DND-41 (cell line): Measurements from ENCODE around the gene JUNB.

Experiments used
- ATAC-seq: fragments of 200-7000 bp; cut with Tn5 transposase; 3 replicates; pipeline ENCODE4 v1.9.1; 2021; ENCODE audit warnings: low read depth; ENCODE audit not compliant: insufficient read depth
- DNase-seq: peaks from one replicate; pipeline ENCODE4 v3.0.0-alpha.2; 2020
- H2AFZ ChIP-seq: 2 replicates; pipeline ENCODE4 v1.6.0; 2012; ENCODE audit warnings: low read depth, low read length
- H3K27ac ChIP-seq: 2 replicates; pipeline ENCODE4 v1.5.1; 2012; ENCODE audit warnings: low read length, inconsistent platforms
- H3K27me3 ChIP-seq: fragments of 200-600 bp; sonication (generic); 2 replicates; pipeline ENCODE4 v1.6.0; 2012; ENCODE audit warnings: low read length, mild to moderate bottlenecking, inconsistent platforms; ENCODE audit not compliant: insufficient read depth, poor library complexity
- H3K36me3 ChIP-seq: 2 replicates; pipeline ENCODE4 v1.5.1; 2012; ENCODE audit warnings: low read length, inconsistent platforms; ENCODE audit not compliant: insufficient read depth
- H3K4me1 ChIP-seq: 2 replicates; pipeline ENCODE4 v1.5.1; 2012; ENCODE audit warnings: mild to moderate bottlenecking, low read length; ENCODE audit not compliant: insufficient read depth
- H3K4me2 ChIP-seq: 2 replicates; pipeline ENCODE4 v1.6.0; 2012; ENCODE audit warnings: mild to moderate bottlenecking, moderate library complexity, low read length, inconsistent platforms; ENCODE audit not compliant: insufficient read depth
- H3K4me3 ChIP-seq, 2 experiments: fragments of 200-600 bp in 1 of 2; shearing (Covaris generic) in 1 of 2; 2 replicates each; pipeline ENCODE4 v1.5.1; 2012 to 2016; ENCODE audit warnings: inconsistent platforms in 2 of 2, low read length in 2 of 2, mild to moderate bottlenecking in 2 of 2, low read depth in 1 of 2, moderate library complexity in 1 of 2
- H3K79me2 ChIP-seq: 2 replicates; pipeline ENCODE4 v1.6.0; 2012; ENCODE audit warnings: low read length, inconsistent platforms; ENCODE audit not compliant: insufficient read depth
- H3K9ac ChIP-seq: 2 replicates; pipeline ENCODE4 v1.6.0; 2012; ENCODE audit warnings: low read depth, mild to moderate bottlenecking, inconsistent platforms, low read length, moderate library complexity
- H3K9me3 ChIP-seq: 2 replicates; pipeline ENCODE4 v1.5.1; 2012; ENCODE audit warnings: low read length, moderate library complexity, mild to moderate bottlenecking, inconsistent platforms; ENCODE audit not compliant: insufficient read depth, severe bottlenecking
- H4K20me1 ChIP-seq: 2 replicates; pipeline ENCODE4 v1.6.0; 2012; ENCODE audit warnings: low read length; ENCODE audit not compliant: insufficient read depth
- EZH2 ChIP-seq: IDR thresholded peaks from 3 replicates; pipeline ENCODE4 v1.6.1; 2012; ENCODE audit warnings: borderline replicate concordance, low read depth, mild to moderate bottlenecking, moderate library complexity, low read length, inconsistent platforms; ENCODE audit not compliant: severe bottlenecking
- TF ChIP-seq, protein P1 (sequence below): IDR thresholded peaks from 2 replicates; pipeline ENCODE4 v1.5.1; 2012; ENCODE audit warnings: borderline replicate concordance, low read length, moderate library complexity, mild to moderate bottlenecking; ENCODE audit not compliant: poor library complexity, severe bottlenecking; ENCODE audit errors: extremely low read depth

Gene JUNB

DNA sequence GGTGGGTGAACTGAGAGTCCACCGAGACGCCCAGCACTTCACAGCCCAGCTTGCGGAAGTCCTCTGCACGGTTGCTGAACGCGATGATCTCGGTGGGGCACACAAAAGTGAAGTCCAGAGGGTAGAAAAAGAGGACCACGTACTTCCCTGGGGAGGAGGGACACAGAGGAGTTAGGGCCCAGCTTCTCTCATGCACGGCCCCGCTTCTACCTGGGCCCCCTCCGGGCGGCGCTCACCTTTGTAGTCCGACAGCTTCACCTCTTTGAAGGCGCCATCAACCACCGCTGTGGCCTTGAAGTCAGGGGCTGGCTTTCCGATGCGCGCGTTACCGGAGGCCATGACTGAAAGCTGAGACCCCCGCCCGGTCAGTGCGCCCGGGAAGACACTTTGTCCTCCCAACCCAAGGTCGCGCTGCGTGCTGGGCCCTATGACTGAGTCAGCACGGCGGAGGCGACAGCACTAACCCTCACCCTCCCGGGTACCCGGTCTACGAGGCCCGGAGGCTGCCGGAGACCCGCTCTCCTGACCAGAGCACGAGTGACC, 9.7 kb downstream of the JUNB start:
- ATAC-seq: no peak
- H3K79me2 ChIP-seq: no peaks in the 10 kb centered on the region
- H3K9ac ChIP-seq: no peak overlapping the region
- H4K20me1 ChIP-seq: no peaks in the 10 kb centered on the region
- no peak for DNase-seq
- H3K27me3 ChIP-seq: no peaks in the 10 kb centered on the region
- H3K9me3 ChIP-seq: no peaks in the 10 kb centered on the region
- no peak for TF ChIP-seq EZH2
- TF ChIP-seq, protein P1, sequence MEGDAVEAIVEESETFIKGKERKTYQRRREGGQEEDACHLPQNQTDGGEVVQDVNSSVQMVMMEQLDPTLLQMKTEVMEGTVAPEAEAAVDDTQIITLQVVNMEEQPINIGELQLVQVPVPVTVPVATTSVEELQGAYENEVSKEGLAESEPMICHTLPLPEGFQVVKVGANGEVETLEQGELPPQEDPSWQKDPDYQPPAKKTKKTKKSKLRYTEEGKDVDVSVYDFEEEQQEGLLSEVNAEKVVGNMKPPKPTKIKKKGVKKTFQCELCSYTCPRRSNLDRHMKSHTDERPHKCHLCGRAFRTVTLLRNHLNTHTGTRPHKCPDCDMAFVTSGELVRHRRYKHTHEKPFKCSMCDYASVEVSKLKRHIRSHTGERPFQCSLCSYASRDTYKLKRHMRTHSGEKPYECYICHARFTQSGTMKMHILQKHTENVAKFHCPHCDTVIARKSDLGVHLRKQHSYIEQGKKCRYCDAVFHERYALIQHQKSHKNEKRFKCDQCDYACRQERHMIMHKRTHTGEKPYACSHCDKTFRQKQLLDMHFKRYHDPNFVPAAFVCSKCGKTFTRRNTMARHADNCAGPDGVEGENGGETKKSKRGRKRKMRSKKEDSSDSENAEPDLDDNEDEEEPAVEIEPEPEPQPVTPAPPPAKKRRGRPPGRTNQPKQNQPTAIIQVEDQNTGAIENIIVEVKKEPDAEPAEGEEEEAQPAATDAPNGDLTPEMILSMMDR: no peak
- H2AFZ ChIP-seq: no peak overlapping the region
- H3K36me3 ChIP-seq: no peaks in the 10 kb centered on the region
- H3K4me3 ChIP-seq: no peak overlapping the region
- H3K4me2 ChIP-seq: no peak overlapping the region
- H3K4me1 ChIP-seq: peaks cover 11% of the 10 kb centered on the region
- no peak overlapping the region for H3K27ac ChIP-seq

DNA sequence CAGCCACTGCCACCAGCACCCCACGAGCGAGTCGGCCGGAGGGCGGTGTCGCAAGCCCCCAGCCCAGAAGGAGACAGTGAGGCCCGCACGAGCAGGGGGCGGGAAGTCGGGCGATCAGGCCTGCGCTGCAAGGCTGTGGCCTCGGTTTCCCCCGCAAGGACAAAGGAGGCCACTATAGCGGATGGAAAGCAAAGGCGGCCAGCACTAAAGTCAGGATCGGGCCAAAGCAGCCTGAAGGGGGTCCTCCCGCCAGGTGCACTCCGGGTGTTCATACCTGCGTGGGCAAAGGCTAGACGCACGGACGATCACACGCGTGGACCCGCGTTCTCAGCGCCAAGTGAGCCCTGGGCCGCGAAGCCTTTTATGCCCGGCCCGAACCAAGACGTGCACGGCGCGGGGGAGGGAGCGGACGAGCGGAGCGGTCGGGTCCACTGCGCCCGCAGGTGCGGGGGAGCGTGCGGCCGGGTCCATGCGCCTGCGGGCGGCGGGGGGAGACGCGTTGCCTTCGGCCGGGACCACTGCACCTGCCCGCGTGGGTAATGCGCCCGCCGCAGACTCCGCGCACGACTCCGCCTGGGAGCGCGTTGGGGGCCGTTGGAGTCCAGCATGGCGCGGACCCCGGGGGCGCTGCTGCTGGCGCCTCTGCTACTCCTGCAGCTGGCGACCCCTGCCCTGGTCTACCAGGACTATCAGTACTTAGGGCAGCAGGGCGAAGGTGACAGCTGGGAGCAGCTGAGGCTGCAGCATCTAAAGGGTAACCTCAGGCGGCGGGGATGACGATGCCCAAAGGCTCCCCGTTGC, 10.4 kb downstream of the JUNB start, which contains the start of the genes PRDX2 and THSD8:
PRDX2 (minus strand) TSS at position 335 of the 801 bp plus-strand sequence. CDS start 539 bp downstream, outside the sequence.
THSD8 (plus strand) TSS at position 604 of the 801 bp plus-strand sequence; CDS start at position 607, 3 bp downstream.
- no peak for TF ChIP-seq EZH2
- TF ChIP-seq, protein P1: no peak
- Histone ChIP-seq H3K27me3 (no peaks in the 10 kb centered on the region), H3K36me3 (no peaks in the 10 kb centered on the region; the same call in 1 of the 2 replicates), H3K4me2 (no peak within 1 kb of the TSS), H2AFZ (no peak within 1 kb of the TSS), H3K4me3 (no peak within 1 kb of the TSS), H3K79me2 (peaks cover 3% of the 10 kb centered on the region), H3K27ac (no peak within 1 kb of the TSS), H3K4me1 (peaks cover 9% of the 10 kb centered on the region), H3K9ac (no peak within 1 kb of the TSS), H3K9me3 (no peaks in the 10 kb centered on the region), H4K20me1 (no peaks in the 10 kb centered on the region)
- ATAC-seq: peak; percentile 54
- peak; percentile 73 for DNase-seq

DNA sequence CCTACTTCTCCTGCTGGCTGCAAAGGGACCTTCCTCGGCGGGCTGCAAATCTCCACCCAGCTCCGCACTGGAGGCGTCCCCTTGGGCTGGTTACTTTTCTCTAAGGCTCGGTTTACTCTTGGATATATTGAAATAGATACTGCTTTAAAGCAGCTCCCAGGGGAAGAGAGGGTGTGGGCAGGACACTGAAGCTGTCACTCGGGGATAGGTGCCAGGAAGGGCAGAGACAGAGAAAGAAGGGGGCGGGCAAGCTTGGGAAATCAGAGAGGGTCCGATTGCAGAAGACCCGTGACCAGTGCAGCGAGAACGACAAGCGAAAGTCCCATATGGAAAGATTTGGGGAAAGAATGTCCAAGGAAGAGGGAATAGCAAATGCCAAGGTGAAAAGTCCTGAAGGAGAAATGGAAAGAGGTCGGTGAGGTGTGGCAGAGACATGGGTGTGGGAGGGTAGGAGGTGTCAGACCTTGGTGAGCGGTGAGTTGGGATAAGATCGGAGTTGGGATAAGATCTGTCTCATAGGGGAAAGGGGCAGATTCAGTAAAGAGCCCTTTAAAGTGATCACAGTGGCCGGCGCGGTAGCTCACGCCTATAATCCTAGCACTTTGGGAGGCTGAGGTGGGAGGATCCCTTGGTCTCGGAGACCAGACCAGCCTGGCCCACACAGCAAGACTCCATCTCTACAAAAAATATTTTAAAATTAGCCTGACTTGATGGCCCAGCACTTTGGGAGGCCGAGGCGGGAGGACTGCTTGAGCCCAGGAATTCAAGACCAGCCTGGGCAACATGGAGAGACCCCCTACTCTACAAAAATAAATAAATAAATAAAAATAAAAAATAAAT, 11.2 kb downstream of the JUNB start:
- H3K27me3 ChIP-seq: no peaks in the 10 kb centered on the region
- ATAC-seq (no peak), DNase-seq (no peak)
- H4K20me1 ChIP-seq: no peaks in the 10 kb centered on the region
- TF ChIP-seq, protein P1: no peak
- TF ChIP-seq EZH2: no peak
- H3K4me1 ChIP-seq: peaks cover 14% of the 10 kb centered on the region
- no peaks in the 10 kb centered on the region for H3K9me3 ChIP-seq
- no peak overlapping the region for H2AFZ ChIP-seq
- H3K4me2 ChIP-seq: no peak overlapping the region
- H3K4me3 ChIP-seq: no peak overlapping the region
- H3K9ac ChIP-seq: no peak overlapping the region
- H3K36me3 ChIP-seq: peaks cover 4% of the 10 kb centered on the region; the same call in 1 of the 2 replicates
- peaks cover 11% of the 10 kb centered on the region for H3K79me2 ChIP-seq
- H3K27ac ChIP-seq: no peak overlapping the region
